Measurements from ENCODE around the gene DUSP16.

DUSP16 gene

DNA sequence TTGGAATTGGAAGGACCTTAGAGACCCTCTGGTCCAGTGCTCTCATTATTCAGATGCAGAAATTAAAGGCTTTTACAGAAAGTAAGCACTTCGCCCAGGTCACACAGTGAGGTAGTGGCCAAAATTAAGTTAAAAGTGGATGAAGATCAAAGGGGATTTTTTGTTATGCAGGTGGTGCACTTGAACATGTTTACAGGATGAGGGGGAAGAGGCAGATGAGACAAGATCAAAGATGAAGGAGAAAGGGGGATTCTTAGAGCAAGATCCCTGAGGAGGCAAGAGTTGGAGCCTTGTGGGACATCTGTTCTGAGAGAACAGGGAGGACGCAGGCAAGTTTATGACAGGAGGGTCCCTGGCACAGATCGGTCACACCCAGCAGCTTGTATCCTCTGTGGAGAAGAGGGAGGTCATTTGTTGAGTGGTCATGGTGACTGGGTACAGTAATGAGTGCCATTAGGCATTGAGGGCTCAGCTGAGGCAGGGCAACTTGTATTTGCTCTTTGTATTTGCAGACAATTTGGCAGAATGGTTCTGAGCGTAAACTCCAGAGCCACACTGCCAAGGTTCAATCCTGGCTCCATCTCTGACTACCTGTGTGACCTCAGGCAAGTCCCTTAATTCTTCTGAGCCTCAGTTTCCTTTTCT, 121.8 kb downstream of the DUSP16 start:
- Histone ChIP-seq H3K27ac (ENCODE audit: low read length) (no peak overlapping the region), H3K4me2 (ENCODE audit: insufficient read depth, low read length) (no peak overlapping the region)

DNA sequence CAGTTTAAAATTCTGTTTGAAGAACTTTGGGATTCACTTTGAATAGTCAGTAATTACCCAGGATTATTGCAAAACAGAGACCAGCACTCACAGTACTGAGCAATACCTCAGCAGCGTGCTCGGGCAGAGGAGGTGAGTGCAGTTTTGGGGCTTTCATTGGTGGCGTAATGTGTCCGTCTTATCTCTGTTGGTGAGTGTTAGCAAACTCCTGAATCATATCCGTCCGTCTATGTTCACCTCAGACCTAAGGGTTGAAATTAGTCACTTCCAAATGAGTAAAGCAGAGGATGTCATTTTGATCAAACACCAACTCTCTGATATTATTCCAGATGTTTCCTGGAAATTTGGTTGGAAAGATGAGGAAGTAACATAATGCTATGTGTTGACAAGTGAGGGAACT, 123.0 kb downstream of the DUSP16 start:
- DNase-seq: no peak
- TF ChIP-seq EZH2 (IDR thresholded peaks at IDR 0.05; ENCODE audit: borderline replicate concordance, low read depth, low read length, severe bottlenecking) (no peak), CTCF (IDR thresholded peaks at IDR 0.05; ENCODE audit: borderline replicate concordance, extremely low read depth, low read length, poor library complexity, severe bottlenecking) (no peak)
- H3K4me1 ChIP-seq (ENCODE audit: insufficient read depth, low read length): peaks cover 12% of the 10 kb centered on the region

More for the DNA sequence above, 121.8 kb downstream of the DUSP16 start:
- H2AFZ ChIP-seq (ENCODE audit: low read depth, low read length): no peak overlapping the region
- H3K9ac ChIP-seq (ENCODE audit: low read depth, low read length): no peak overlapping the region
- no peak for DNase-seq
- H3K79me2 ChIP-seq (ENCODE audit: insufficient read depth, low read length): no peaks in the 10 kb centered on the region
- H3K4me1 ChIP-seq (ENCODE audit: insufficient read depth, low read length): peaks cover 12% of the 10 kb centered on the region
- no peak overlapping the region for H3K4me3 ChIP-seq (ENCODE audit: low read depth in 1 of 2, low read length in 2 of 2)
- H3K36me3 ChIP-seq (ENCODE audit: insufficient read depth, low read length): peaks cover 4% of the 10 kb centered on the region; the same call in 1 of the 2 replicates
- TF ChIP-seq EZH2 (IDR thresholded peaks at IDR 0.05; ENCODE audit: borderline replicate concordance, low read depth, low read length, severe bottlenecking) (no peak), CTCF (IDR thresholded peaks at IDR 0.05; ENCODE audit: borderline replicate concordance, extremely low read depth, low read length, poor library complexity, severe bottlenecking) (no peak)
- no peak for ATAC-seq (ENCODE audit: insufficient read depth, low read depth)
- H4K20me1 ChIP-seq (ENCODE audit: insufficient read depth, low read length): no peaks in the 10 kb centered on the region
- no peaks in the 10 kb centered on the region for H3K27me3 ChIP-seq (ENCODE audit: insufficient read depth, low read length, poor library complexity)
- H3K9me3 ChIP-seq (ENCODE audit: insufficient read depth, low read length, severe bottlenecking): no peaks in the 10 kb centered on the region

DNA sequence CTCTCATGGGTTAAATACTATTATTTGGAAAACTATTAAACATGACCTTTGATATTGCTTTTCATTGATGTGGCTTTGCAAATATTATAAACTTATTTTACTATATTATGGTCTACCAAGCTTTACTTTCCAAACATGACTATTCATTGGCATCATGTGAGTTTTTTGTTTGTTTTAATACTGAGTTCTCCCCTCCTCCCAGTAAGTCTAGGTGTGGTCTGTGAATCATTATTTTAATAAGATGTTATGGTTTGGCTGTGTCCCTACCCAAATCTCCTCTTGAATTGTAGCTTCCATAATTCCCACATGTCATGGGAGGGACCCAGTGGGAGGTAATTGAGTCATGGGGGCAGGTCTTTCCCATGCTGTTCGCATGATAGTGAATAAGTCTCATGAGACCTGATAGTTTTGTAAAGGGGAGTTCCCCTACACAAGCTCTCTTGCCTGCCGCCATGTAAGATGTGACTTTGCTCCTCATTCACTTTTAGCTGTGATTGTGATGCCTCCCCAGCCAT, 125.8 kb downstream of the DUSP16 start:
- no peak overlapping the region for H3K4me2 ChIP-seq (ENCODE audit: insufficient read depth, low read length)
- H3K36me3 ChIP-seq (ENCODE audit: insufficient read depth, low read length): peaks cover 4% of the 10 kb centered on the region; the same call in 1 of the 2 replicates
- no peak overlapping the region for H2AFZ ChIP-seq (ENCODE audit: low read depth, low read length)
- H3K4me1 ChIP-seq (ENCODE audit: insufficient read depth, low read length): peaks cover 11% of the 10 kb centered on the region
- no peaks in the 10 kb centered on the region for H3K79me2 ChIP-seq (ENCODE audit: insufficient read depth, low read length)
- ATAC-seq (ENCODE audit: insufficient read depth, low read depth) (no peak), DNase-seq (no peak)
- no peaks in the 10 kb centered on the region for H4K20me1 ChIP-seq (ENCODE audit: insufficient read depth, low read length)
- no peak overlapping the region for H3K27ac ChIP-seq (ENCODE audit: low read length)
- no peak overlapping the region for H3K9ac ChIP-seq (ENCODE audit: low read depth, low read length)
- H3K27me3 ChIP-seq (ENCODE audit: insufficient read depth, low read length, poor library complexity): no peaks in the 10 kb centered on the region
- H3K9me3 ChIP-seq (ENCODE audit: insufficient read depth, low read length, severe bottlenecking): no peaks in the 10 kb centered on the region
- no peak for TF ChIP-seq CTCF (IDR thresholded peaks at IDR 0.05; ENCODE audit: borderline replicate concordance, extremely low read depth, low read length, poor library complexity, severe bottlenecking)
- no peak for TF ChIP-seq EZH2 (IDR thresholded peaks at IDR 0.05; ENCODE audit: borderline replicate concordance, low read depth, low read length, severe bottlenecking)
- H3K4me3 ChIP-seq (ENCODE audit: low read depth in 1 of 2, low read length in 2 of 2): no peak overlapping the region

More for the DNA sequence above, 123.0 kb downstream of the DUSP16 start:
- H3K9ac ChIP-seq (ENCODE audit: low read depth, low read length): no peak overlapping the region
- H3K79me2 ChIP-seq (ENCODE audit: insufficient read depth, low read length): no peaks in the 10 kb centered on the region
- no peaks in the 10 kb centered on the region for H4K20me1 ChIP-seq (ENCODE audit: insufficient read depth, low read length)
- peaks cover 4% of the 10 kb centered on the region; the same call in 1 of the 2 replicates for H3K36me3 ChIP-seq (ENCODE audit: insufficient read depth, low read length)
- no peak overlapping the region for H3K4me3 ChIP-seq (ENCODE audit: low read depth in 1 of 2, low read length in 2 of 2)
- no peak overlapping the region for H3K27ac ChIP-seq (ENCODE audit: low read length)
- no peak overlapping the region for H3K4me2 ChIP-seq (ENCODE audit: insufficient read depth, low read length)
- H2AFZ ChIP-seq (ENCODE audit: low read depth, low read length): no peak overlapping the region
- ATAC-seq (ENCODE audit: insufficient read depth, low read depth): no peak
- H3K9me3 ChIP-seq (ENCODE audit: insufficient read depth, low read length, severe bottlenecking): no peaks in the 10 kb centered on the region
- no peaks in the 10 kb centered on the region for H3K27me3 ChIP-seq (ENCODE audit: insufficient read depth, low read length, poor library complexity)
